AG20443 (cell line): ENCODE results near the gene SEMA4A.
"Not testable (repeated sequence)": the region's sequence is repeated elsewhere in the genome, so short reads cannot be mapped to it uniquely, and the experiment has no call there.

Source experiments
- DNase-seq: peaks from one replicate; pipeline ENCODE4 v3.0.0; 2012; ENCODE audit warnings: low spot score, mixed read lengths

SEMA4A gene

DNA sequence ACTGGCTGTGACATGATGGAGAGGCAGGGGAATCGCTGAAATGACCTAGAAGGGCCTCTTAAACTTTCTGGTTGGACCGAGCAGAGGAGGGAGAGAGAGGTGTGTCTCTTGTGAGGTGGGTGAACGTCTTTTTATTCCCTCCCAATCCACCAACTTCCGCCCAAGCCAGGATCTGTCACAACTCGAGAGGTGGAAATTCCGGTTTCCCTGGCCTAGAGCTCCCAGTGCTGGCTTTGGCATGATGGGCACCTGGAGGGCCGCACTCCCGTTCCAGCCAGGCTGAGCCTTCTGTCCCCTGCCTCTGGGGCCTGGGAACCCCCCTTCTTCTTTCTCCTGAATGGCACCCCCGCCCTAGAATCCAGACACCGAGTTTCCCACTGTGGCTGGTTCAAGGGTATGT is at the start of gene SEMA4A:
TSS of gene SEMA4A (plus strand) at position 224 of the 400 bp plus-strand sequence. CDS start 994 bp downstream, outside the sequence.
- no peak for DNase-seq

DNA sequence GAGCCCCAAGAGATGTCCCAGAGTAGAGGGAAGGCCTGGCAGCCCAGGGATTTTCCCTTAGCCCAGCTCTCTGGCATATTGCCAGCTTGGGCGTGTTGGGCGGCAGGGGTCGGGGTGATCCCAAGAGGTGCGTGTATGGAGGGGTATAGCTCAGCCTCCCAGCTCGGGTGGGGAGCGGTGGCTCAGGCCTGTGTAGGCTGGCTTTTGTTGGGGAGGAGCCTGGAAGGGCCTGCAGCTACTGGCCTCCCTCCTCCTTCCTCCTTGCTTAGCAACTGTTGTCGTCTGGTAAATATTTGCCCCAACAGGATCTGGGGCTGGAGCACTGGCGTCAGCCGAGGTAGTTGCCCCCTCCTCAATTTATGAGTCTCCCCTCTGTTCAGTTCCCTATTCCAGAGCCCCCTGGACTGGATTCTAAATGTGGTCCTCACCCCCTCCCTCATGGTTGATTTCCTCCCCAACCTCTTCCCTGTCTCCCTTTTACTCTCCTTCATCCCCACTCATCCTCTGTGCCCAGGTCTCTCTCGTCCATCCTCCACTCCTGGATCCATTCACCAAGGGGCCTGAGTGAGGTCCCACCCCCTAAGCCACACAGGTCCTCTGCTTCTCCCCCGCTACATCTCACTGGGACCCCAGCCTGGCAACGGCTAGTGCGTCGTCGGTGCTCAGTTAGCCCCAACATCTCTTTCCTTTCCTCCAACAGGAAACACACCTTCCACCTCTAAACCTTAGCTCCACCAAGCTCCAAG is 49.1 kb upstream of the SEMA4A start:
- DNase-seq = peak; percentile 91

DNA sequence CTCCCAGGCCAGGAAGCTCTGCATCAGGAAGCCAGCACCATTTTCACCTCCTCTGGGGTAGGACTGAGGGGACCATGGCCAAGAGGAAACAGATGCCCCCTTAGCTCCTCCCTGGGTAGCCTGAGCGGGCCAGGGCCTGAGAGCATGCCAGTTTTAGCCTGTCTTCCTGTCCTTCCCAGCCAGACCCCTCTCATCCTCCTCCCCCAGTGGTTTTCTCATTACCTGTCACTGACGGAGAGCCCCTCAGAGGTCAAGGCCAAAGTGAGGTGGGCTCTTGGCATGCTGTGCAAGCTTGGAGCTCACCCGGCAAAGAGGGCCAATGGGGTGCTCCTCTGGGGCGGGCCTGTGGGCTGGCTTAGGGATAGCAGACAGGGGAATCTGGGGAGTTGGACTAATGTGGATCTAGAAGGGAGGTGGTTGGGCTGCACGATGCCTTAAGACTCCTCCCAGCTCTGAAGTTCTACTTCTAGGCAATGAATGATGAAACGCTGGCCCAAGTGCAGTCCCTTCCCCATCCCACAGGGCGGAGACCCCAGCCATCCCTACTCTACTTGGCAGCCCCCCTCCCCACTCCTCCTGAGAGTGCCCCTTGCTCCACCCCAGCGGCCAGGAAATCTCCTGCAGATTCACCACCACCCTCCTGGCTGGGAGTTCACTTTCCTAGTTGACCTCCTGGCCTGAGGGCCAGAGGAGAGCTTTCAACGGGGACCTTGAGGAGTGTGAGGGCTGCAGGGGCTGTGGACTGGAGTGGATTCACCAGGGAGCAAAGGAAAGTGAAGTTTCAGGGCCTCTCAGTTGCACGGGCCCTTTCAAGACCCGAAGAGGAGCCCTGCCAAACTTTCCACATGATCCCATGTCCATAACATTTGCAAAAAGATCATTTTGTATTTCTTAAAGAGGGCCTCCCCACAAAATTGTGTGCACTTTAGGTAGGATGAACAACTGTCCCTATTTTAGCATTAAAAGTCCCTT is 48.2 kb upstream of the SEMA4A start:
- DNase-seq = peak; percentile 63

DNA sequence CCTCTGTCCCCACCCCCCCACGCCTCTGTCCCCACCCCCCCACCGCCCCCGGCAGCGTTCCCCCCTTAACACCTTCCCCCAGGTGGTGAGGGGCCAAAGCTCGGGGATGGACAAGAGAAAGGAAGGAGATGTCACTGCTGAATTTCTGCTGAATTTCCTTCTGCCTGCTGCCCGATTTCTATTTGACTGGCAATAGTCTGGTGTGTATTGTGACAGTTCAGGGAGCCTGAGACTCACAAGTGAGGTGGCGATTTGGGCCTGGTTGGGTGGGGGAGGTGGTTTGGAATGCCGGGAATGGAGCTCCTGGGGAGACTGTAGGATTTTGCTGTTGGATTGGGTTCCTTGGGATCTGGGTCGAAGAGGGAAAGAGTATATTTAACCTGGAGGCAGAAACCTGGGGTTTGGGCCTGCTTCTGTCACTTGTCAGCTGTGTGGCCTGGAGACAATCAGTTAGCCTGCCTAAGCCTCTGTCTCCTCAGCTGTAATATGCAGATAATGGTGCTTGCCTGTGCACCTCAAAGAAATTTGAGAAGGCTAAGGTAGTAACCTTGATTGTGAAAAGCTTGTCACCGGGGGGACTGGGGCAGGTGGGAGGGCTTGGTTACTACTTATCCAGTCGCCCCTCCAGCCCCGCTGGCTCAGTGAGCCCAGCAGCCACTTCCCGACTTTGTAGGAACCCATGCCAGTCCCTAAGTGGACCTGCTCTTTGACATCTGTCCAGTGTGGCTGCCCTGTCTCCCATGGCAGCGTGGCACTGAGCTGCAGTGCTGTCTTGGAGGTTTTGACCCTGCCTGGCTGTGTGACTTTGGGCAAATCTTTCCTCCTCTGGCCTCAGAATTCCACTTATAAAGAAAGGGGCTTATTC is 46.5 kb upstream of the SEMA4A start:
- DNase-seq = no peak

DNA sequence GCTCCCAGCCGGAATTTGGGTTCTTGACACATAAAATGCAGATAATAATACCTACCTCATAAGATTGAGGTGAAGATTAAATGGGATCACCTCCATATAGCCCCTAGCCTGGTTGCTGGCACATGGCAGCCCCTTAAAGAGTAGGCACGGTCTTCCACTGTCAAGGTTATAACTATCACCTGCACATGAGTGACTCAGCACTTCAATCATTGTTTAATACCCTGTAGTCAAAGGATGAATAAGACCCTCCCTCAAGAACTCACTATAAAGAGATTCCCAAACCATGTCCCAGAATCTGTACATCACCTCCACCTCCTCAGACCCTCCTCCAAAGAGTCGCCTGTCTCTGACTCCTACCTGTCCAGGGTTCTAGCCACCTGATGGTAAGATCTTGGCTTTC is 45.3 kb upstream of the SEMA4A start:
- DNase-seq = no peak

DNA sequence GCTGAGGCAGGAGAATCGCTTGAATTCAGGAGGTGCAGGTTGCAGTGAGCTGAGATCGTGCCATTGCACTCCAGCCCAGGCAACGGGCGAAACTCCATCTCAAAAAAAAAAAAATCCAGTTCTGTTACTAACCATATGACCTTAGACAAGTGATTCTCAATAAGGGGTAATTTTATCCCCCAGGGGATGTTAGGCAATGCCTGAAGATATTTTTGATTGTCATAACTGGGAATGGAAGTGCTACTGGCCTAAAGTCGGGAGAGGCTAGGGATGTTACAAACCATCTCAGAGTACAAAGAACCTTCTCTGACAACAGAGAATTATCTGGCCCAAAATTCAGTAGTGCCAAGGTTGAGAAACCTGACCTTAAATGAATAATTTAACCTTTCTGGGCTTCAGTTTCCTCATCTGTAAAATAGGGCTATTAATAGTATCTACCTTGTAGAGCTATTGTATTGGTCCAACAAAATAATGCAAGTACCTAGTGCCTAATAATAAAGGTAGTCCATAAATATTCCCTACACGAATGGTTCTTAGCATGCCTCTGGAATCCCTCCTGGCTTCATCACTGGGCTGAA is 44.6 kb upstream of the SEMA4A start:
- no peak for DNase-seq

DNA sequence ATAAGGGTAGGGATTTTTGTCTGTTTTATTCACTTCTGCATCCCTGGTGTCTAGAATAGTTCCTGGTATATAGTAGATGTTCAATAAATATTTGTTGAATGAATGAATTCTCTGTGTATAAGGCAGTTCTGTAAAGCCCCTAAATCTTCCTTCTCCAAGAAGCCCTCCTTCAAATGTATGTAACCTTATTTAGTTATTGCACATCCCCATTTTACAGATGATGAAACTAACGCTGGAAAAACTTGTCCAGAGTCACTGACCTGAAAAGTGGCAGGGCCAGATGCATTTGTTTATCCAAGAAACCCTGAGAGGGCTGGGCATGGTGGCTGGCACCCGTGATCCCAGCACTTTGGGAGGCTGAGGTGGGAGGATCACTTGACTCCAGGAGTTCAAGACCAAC is 43.1 kb upstream of the SEMA4A start:
- DNase-seq = no peak

DNA sequence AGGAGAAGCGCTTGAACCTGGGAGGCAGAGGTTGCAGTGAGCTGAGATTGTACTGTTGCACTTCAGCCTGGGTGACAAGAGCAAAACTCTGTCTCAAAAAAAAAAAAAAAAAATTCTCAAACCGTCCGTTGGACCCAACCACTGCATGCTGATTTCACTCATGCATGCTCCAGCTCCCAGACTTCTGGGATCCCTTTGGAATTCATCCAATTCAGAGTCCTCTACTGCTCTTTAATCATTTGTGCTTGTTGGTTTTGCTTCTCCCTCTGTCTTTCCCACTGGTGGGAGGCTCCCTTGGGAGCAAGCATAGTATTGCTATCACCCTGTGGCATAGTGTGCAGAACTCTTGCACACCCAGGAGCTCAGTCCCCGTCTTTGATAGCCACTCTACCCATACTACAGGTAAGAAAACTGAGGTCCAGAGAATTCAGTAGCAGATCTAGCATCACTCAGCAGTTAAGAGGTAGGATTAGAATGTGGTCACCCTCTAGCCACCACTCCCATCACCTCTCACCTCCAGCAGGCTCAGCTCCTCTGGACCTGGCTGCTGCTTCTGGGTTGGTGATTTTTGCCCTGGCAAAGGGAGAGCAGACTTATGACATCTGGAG is 41.9 kb upstream of the SEMA4A start:
- no peak for DNase-seq

DNA sequence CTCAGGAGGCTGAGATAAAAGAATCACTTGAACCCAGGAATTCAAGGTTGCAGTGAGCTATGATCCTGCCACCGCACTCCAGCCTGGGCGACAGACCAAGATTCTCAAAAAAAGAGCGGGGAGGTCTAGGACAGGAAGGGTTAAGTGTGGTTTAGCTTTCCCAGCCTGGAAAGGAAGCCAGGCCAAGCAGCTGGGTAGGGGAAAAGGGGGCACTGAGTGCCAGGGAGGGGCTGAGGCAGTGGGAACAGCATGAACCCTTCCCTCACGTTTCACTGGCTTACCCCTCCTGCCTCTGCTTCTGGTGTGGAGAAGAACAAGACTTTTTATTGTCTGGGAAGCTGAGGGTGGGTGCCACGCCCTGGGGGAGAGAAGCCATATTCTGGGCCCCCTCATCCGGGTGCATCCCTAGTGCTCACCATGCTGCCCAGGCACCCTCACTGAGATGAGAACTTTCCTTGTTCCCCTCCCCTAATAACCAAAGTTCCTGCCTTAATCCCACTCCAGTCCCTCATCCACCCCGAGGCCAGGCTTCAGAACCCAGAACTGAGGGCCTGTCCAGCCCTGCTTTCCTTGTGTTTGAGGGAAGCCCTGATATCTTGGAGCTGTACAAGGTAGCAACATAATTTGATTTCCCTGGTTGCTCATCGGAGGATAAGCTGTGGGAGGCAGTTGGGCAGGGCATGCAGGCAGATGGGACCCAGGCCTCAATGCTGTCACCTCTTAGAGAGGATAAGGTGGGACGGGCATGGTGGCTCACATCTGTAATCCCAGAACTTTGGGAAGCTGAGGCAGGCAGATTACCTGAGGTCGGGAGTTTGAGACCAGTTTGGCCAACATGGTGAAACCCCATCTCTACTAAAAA is 40.9 kb upstream of the SEMA4A start:
- DNase-seq = no peak

DNA sequence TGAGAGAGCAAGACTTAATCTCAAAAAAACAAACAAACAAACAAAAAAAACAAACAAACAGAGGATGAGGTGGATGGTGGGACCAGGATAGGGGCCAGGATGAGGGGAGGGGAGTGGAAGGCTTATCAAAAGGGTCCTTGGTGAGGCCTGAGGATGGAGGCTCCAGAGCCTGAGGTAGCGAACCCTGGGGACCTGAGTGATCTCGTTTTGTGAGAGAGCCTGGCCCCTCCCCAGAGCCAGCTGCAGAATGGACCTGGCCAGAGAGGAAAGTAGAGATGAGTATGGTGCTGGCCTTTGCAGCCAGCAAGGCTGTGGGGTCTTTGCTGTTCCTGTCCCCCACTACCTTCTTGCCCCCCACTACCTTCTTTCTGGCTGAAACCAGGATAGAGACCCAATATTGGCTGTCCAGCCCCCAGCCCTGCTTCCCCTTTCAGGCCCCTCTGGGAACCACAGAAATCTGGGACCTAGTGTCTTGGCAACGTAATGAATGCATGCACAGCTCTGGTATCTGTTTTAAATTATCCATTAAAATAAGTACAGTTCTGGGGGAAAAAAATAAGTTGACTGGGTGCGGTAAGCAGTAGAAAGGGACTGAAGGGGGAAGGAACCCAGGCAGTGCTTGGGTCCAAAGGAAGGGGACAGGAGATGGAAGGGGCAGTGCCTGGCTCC is 40.0 kb upstream of the SEMA4A start:
- no peak for DNase-seq

DNA sequence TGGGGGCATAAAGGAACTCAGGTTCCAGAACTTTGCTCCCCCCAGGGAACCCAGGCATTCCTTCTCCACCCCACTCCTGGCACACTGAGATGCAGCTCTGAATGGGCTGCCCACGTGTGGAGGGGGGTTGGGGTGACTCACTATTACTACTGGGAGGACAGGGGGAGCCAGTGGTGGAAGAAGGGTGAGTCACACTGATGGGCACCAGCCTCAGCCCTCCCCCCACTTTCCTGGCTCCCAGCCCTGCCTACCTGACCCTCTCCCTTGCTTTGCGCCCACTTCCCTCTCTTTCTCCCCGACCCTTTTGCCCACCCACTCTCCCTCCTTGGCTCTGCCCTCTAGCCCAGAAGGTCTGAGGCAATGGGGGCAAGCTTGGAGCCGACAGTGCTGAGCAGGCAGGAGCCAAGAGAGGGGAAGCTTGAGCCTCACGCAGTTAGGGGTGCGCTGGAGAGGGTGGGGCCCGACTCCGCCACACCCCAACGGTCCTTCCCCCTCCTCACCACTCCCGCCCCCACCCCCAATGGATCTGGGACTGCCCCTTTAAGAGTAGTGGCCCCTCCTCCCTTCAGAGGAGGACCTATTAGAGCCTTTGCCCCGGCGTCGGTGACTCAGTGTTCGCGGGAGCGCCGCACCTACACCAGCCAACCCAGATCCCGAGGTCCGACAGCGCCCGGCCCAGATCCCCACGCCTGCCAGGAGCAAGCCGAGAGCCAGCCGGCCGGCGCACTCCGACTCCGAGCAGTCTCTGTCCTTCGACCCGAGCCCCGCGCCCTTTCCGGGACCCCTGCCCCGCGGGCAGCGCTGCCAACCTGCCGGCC is 39.1 kb upstream of the SEMA4A start, which contains the start of gene LMNA:
TSS of gene LMNA (plus strand) at position 611 of the 818 bp plus-strand sequence. CDS start 208 bp downstream, outside the sequence.
- DNase-seq = peak; percentile 92

DNA sequence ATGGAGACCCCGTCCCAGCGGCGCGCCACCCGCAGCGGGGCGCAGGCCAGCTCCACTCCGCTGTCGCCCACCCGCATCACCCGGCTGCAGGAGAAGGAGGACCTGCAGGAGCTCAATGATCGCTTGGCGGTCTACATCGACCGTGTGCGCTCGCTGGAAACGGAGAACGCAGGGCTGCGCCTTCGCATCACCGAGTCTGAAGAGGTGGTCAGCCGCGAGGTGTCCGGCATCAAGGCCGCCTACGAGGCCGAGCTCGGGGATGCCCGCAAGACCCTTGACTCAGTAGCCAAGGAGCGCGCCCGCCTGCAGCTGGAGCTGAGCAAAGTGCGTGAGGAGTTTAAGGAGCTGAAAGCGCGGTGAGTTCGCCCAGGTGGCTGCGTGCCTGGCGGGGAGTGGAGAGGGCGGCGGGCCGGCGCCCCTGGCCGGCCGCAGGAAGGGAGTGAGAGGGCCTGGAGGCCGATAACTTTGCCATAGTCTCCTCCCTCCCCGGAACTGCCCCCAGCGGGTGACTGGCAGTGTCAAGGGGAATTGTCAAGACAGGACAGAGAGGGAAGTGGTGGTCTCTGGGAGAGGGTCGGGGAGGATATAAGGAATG is 38.4 kb upstream of the SEMA4A start:
- no peak for DNase-seq

DNA sequence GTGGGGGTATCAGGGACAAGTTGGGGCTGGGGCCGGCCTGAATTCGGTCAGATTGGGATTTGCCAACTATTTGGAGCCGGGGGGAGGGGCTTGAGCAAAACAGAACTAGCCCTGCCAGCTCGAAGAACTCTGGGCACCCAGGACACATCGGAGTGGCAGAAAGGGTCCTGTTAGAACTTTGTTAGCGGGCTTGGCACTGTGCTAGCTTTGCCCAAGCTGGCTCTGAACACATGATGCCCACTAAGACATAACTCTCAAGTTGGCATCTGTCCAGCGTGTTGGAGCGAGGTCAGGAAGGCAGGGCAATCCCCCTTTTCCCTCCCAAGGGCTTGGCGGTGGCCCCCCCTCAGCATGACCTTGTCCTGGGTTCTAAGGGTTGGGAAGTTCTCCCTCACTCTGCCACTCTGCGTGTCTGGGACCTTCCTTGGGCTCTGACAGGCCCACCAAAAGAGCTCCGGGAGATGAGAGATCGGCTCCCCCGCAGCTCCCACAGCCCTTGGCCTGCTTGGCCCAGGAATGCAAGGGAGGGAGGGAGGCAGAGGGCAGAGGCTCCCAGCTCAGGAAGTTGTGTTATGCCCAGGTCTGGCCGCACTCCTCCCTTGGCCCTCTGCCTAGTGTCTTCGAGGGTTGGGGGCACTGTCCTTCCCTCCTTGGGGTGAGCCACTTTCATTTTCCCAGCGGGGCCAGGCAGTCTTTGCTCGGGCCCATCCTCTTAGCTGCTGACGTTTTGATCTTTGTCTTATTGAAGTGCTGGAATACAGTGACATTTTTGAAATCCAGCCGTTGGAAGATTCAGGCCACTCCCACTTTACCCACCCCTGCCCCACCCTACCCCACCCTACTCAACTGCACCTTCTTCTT is 37.6 kb upstream of the SEMA4A start:
- DNase-seq = no peak

DNA sequence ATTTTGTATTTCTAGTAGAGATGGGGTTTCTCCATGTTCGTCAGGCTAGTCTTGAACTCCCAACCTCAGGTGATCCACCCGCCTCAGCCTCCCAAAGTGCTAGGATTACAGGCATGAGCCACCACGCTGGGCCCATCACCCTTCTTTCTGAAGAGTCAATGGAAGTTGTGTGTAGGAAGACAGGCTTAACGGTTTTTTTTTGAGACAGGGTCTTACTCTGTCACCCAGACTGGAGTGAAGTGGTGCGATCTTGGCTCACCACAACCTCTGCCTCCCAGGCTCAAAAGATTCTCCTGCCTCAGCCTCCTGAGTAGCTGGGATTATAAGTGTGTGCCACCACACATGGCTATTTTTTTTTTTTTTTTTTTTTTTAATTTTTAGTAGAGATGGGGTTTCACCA is 36.7 kb upstream of the SEMA4A start:
- DNase-seq = not testable (repeated sequence)

DNA sequence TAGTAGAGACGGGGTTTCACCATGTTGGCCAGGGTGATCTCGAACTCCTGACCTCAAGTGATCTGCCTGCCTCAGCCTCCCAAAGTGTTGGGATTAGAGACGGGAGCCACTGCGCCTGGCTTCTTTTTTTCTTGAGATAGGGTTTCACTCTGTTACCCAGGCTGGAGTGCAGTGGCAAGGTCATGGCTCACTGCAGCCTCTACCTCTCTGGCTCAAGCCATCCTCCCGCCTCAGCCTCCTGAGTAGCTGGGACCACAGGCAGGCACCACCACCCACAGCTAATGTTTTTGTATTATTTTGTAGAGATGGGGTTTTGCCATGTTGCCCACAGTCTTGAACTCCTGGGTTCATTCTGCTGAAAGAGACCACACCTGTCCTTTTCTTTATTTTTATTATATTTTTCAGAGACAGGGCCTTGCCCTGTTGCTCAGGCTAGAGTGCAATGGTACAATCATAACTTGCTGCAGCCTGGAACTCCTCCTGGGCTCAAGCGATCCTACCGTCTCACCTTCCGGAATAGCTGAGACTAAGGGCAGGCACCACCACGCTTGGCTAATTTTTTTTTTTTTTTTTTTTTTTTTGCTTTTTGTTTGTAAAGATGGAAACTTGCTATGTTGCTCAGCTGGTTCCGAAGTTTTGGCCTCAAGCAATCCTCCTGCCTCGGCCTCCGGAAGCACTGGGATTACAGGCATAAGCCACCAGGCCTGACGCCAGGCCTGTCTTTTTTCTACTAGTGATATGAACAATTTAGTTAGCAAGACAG is 35.8 kb upstream of the SEMA4A start:
- no peak for DNase-seq

DNA sequence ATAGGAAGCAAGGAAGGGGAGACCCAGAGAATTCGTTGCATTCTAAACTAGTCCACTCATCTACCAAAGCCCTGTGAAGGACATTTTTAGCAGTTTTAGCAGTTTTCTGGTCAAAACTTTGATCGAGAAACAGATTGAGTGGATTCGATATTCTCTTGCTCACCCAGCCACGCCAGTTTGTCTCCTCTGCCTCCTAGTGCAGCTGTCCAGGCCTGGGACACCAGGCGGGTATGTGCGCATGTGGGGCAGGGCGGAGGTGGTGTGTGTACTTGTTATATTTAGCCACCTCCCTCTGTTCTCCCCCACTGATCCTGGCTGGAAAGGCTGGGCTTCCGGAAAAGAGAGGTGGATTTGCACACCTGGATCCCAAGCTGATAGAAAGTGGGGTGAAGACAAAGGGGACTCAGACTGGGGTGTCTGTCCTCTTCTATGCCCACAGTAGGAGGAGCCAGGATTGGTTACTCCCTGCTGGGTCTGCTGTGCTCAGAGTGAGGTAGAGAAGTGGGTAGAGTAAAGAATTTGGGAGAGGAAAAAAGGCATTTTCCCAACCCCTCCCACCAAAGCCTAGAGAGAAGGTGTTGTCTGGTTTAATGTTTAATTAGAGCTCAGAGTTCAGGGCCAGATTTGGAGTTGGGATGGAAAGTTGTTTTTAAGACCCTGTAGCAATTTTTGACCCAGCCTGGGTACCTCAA is 35.1 kb upstream of the SEMA4A start:
- no peak for DNase-seq
